H1 (cell line): ENCODE measurements around the gene SHOX.

Experiments used
- BCL11A ChIP-seq, 2 experiments: IDR thresholded peaks; one replicate each; pipeline ENCODE4 v1.6.1; 2011; ENCODE audit warnings: low read depth in 2 of 2, low read length in 2 of 2, mild to moderate bottlenecking in 2 of 2
- CEBPB ChIP-seq: IDR thresholded peaks from 2 replicates; pipeline ENCODE4 v1.6.1; 2012; ENCODE audit warnings: low read depth, low read length
- CHD1 ChIP-seq: IDR thresholded peaks from 2 replicates; pipeline ENCODE4 v1.6.1; 2012; ENCODE audit warnings: low read depth, low read length, improper control_type of control experiment
- GABPA ChIP-seq: IDR thresholded peaks from 2 replicates; pipeline ENCODE4 v1.6.1; 2011; ENCODE audit warnings: mild to moderate bottlenecking, low read length, moderate library complexity, borderline replicate concordance; ENCODE audit not compliant: insufficient read depth

GRCh38 chrX:680062-680461, 49.5 kb downstream of the SHOX start:
- TF ChIP-seq BCL11A (IDR thresholded peaks at IDR 0.05; ENCODE audit: low read depth in 2 of 2, low read length in 2 of 2) (no peak), CHD1 (no peak), CEBPB (no peak), GABPA (no peak)
